ENCODE results near the gene CCDC192. TPM values are rescaled to one million over a fixed set of nuclear protein-coding genes. Genes with fewer than 3 reads are reported as not detected.

Gene CCDC192
- total RNA-seq, 1 donor from 2014 or later, result not detected

GRCh38 chr5:127848098-127848497 lies 144.9 kb downstream of the CCDC192 start:
- no peak overlapping the region for H2AFZ ChIP-seq (ENCODE audit: low read depth, low read length)
- no peak for TF ChIP-seq EZH2 (IDR thresholded peaks at IDR 0.05; ENCODE audit: insufficient read depth, low read length)
- no peak for TF ChIP-seq CTCF (IDR thresholded peaks at IDR 0.05; ENCODE audit: insufficient read depth, low read depth, low read length)
- Mint-ChIP-seq H3K27ac (ENCODE audit: unreplicated experiment) (no peak overlapping the region), H3K27me3 (ENCODE audit: low read depth, unreplicated experiment) (no peaks in the 10 kb centered on the region), H3K9me3 (ENCODE audit: unreplicated experiment) (peaks cover 2% of the 10 kb centered on the region), H3K4me1 (ENCODE audit: low read depth, unreplicated experiment) (no peaks in the 10 kb centered on the region), H3K4me3 (ENCODE audit: unreplicated experiment) (no peak overlapping the region), H3K36me3 (ENCODE audit: low read depth, unreplicated experiment) (no peaks in the 10 kb centered on the region)
- DNase-seq (ENCODE audit: low read depth), result no peak
- no peak overlapping the region for H3K4me2 ChIP-seq (ENCODE audit: low read length)
- H3K79me2 ChIP-seq (ENCODE audit: insufficient read depth, low read length), result no peaks in the 10 kb centered on the region
- no peak overlapping the region for H3K9ac ChIP-seq (ENCODE audit: low read length)
- H3K9me3 ChIP-seq (ENCODE audit: insufficient read depth, low read depth, low read length), result no peaks in the 10 kb centered on the region
- no peaks in the 10 kb centered on the region for H3K36me3 ChIP-seq (ENCODE audit: insufficient read depth, low read length)
- no peak for FAIRE-seq
- no peaks in the 10 kb centered on the region for H3K4me1 ChIP-seq (ENCODE audit: insufficient read depth, low read length)
- H3K27ac ChIP-seq (ENCODE audit: low read depth, low read length), result no peak overlapping the region
- H3K27me3 ChIP-seq (ENCODE audit: insufficient read depth, low read length), result no peaks in the 10 kb centered on the region
- H4K20me1 ChIP-seq (ENCODE audit: insufficient read depth, low read length), result no peaks in the 10 kb centered on the region
- no peak overlapping the region for H3K4me3 ChIP-seq (ENCODE audit: insufficient read depth, low read depth, low read length)

DNA sequence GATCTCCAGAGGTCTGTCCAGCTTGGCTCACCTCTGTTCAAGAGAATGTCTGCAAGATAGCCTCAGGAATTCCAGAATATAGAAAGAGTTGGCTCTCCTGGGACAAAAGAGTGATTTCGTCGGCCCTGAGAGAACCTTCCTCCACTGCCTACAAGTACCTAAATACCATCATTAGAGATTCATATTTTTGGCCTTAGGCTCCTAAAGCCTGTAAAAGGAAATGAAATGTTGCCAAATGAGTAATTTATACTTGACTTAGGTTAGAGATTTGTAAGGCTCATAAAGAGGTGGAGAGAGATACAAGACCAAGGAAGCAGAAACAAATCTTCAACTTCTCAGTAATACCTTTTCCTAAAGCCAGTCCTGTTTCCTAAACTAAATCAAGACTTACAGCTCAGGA lies 146.2 kb downstream of the CCDC192 start:
- Histone ChIP-seq H3K4me3 (ENCODE audit: insufficient read depth, low read depth, low read length) (no peak overlapping the region), H3K27ac (ENCODE audit: low read depth, low read length) (no peak overlapping the region), H3K79me2 (ENCODE audit: insufficient read depth, low read length) (no peaks in the 10 kb centered on the region), H3K9me3 (ENCODE audit: insufficient read depth, low read depth, low read length) (no peaks in the 10 kb centered on the region), H3K9ac (ENCODE audit: low read length) (no peak overlapping the region), H3K4me1 (ENCODE audit: insufficient read depth, low read length) (no peaks in the 10 kb centered on the region), H3K27me3 (ENCODE audit: insufficient read depth, low read length) (no peaks in the 10 kb centered on the region), H2AFZ (ENCODE audit: low read depth, low read length) (no peak overlapping the region), H3K36me3 (ENCODE audit: insufficient read depth, low read length) (no peaks in the 10 kb centered on the region), H3K4me2 (ENCODE audit: low read length) (no peak overlapping the region), H4K20me1 (ENCODE audit: insufficient read depth, low read length) (no peaks in the 10 kb centered on the region)
- no peak for DNase-seq (ENCODE audit: low read depth)
- TF ChIP-seq EZH2 (IDR thresholded peaks at IDR 0.05; ENCODE audit: insufficient read depth, low read length), result no peak
- no peak for TF ChIP-seq CTCF (IDR thresholded peaks at IDR 0.05; ENCODE audit: insufficient read depth, low read depth, low read length)
- Mint-ChIP-seq H3K4me3 (ENCODE audit: unreplicated experiment) (no peak overlapping the region), H3K4me1 (ENCODE audit: low read depth, unreplicated experiment) (no peaks in the 10 kb centered on the region), H3K36me3 (ENCODE audit: low read depth, unreplicated experiment) (no peaks in the 10 kb centered on the region), H3K27me3 (ENCODE audit: low read depth, unreplicated experiment) (no peaks in the 10 kb centered on the region), H3K27ac (ENCODE audit: unreplicated experiment) (no peak overlapping the region), H3K9me3 (ENCODE audit: unreplicated experiment) (peaks cover 2% of the 10 kb centered on the region)
- FAIRE-seq, result no peak

DNA sequence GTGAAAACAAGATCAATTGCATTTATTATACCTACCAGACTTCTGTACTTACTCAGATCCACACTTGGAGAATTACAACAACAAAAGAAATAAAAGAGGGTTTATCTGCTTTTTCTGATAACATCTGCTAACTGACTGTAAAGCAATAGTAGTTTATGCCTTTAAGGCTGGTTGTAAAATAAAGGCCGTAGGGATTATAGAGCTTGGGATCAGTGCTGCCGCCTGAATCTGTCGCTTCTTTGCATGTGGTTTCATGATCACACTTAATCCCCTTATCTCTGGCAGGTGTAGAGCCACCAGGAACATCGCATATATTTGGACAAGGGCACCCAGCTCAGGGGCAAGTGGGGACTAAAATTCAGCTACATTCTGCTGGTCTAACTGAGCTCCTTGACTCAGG lies 146.7 kb downstream of the CCDC192 start:
- H3K9me3 Mint-ChIP-seq (ENCODE audit: unreplicated experiment), result peaks cover 2% of the 10 kb centered on the region
- H3K9me3 ChIP-seq (ENCODE audit: insufficient read depth, low read depth, low read length), result no peaks in the 10 kb centered on the region
- H3K9ac ChIP-seq (ENCODE audit: low read length), result no peak overlapping the region
- H3K27ac Mint-ChIP-seq (ENCODE audit: unreplicated experiment), result no peak overlapping the region
- no peak overlapping the region for H3K27ac ChIP-seq (ENCODE audit: low read depth, low read length)
- no peaks in the 10 kb centered on the region for H3K36me3 Mint-ChIP-seq (ENCODE audit: low read depth, unreplicated experiment)
- DNase-seq (ENCODE audit: low read depth), result no peak
- H3K27me3 ChIP-seq (ENCODE audit: insufficient read depth, low read length), result no peaks in the 10 kb centered on the region
- H3K79me2 ChIP-seq (ENCODE audit: insufficient read depth, low read length), result no peaks in the 10 kb centered on the region
- H3K4me3 ChIP-seq (ENCODE audit: insufficient read depth, low read depth, low read length), result no peak overlapping the region
- no peaks in the 10 kb centered on the region for H3K27me3 Mint-ChIP-seq (ENCODE audit: low read depth, unreplicated experiment)
- no peaks in the 10 kb centered on the region for H4K20me1 ChIP-seq (ENCODE audit: insufficient read depth, low read length)
- no peaks in the 10 kb centered on the region for H3K36me3 ChIP-seq (ENCODE audit: insufficient read depth, low read length)
- TF ChIP-seq CTCF (IDR thresholded peaks at IDR 0.05; ENCODE audit: insufficient read depth, low read depth, low read length) (no peak), EZH2 (IDR thresholded peaks at IDR 0.05; ENCODE audit: insufficient read depth, low read length) (no peak)
- no peak overlapping the region for H3K4me2 ChIP-seq (ENCODE audit: low read length)
- H3K4me1 Mint-ChIP-seq (ENCODE audit: low read depth, unreplicated experiment), result no peaks in the 10 kb centered on the region
- no peak overlapping the region for H2AFZ ChIP-seq (ENCODE audit: low read depth, low read length)
- FAIRE-seq, result no peak
- H3K4me1 ChIP-seq (ENCODE audit: insufficient read depth, low read length), result no peaks in the 10 kb centered on the region
- no peak overlapping the region for H3K4me3 Mint-ChIP-seq (ENCODE audit: unreplicated experiment)

Data from astrocyte (in vitro differentiated cells and primary cell).